ENCODE measurements around the gene PRPS1.

Gene PRPS1

DNA sequence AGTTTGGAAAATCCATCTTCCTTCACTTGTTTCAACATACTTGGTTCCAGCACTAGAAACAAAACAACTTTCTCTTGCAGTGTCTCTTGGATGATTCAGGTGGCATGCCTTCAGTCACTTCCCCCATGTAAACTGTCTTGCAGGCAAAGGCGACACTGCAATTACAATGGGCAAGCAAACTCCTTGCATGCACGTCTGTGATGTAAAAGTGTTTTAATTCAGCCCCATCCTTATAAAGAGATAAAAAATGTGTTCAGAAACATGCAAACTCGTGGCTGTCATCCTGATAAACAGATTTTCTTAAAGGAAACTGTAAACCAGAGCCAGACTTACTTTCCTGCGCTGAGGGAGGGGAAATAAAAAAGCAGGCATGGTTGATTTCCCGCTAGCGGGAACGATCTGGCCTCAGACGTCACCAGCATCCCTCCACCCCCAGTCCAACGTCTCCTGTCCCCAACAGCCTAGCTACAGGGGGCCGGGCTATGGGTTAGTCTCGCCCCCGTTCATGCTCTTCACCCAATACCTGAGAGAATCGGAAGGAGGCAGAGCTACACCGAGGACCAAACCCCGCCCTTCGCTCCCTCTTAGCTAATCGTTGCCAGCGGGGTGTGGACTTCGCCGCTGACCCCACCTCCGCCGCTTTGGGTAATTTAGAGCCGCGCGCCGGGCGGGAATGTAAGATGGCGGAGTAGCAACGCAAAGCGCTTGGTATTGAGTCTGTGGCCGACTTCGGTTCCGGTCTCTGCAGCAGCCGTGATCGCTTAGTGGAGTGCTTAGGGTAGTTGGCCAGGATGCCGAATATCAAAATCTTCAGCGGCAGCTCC is at the start of gene PRPS1:
Gene PRPS1 (plus strand): TSS at position 673 of the 824 bp plus-strand sequence. CDS start 119 bp downstream, at position 792.
- TF ChIP-seq, protein P1, sequence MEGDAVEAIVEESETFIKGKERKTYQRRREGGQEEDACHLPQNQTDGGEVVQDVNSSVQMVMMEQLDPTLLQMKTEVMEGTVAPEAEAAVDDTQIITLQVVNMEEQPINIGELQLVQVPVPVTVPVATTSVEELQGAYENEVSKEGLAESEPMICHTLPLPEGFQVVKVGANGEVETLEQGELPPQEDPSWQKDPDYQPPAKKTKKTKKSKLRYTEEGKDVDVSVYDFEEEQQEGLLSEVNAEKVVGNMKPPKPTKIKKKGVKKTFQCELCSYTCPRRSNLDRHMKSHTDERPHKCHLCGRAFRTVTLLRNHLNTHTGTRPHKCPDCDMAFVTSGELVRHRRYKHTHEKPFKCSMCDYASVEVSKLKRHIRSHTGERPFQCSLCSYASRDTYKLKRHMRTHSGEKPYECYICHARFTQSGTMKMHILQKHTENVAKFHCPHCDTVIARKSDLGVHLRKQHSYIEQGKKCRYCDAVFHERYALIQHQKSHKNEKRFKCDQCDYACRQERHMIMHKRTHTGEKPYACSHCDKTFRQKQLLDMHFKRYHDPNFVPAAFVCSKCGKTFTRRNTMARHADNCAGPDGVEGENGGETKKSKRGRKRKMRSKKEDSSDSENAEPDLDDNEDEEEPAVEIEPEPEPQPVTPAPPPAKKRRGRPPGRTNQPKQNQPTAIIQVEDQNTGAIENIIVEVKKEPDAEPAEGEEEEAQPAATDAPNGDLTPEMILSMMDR (conservative IDR thresholded peaks at IDR 0.05; ENCODE audit: low read depth, low read length): no peak
- DNase-seq (ENCODE audit: low read depth): peak; percentile 81
- peak within 1 kb of the TSS; percentile 82 for H3K4me3 ChIP-seq (ENCODE audit: low read length)

DNA sequence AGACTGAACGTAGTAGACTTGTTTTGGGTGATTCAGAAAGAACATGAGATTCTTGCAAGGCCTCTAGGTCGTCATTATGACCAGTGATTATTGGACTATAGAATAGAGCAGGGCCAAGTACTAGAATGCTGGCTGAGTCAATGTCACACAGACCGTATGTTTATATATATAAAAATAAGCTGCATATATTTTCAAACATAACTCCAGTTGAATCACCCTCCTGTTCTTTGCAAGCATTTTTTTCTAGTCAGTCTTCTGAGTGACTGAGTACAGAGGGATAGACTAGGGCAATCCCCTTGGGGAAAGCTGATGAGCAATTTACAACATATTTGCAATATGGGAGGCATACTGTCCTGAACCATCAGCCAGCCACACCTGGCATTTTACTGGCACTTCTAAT is 48.4 kb upstream of the PRPS1 start:
- TF ChIP-seq, protein P1 (conservative IDR thresholded peaks at IDR 0.05; ENCODE audit: low read depth, low read length): no peak
- no peak overlapping the region for H3K4me3 ChIP-seq (ENCODE audit: low read length)
- no peak for DNase-seq (ENCODE audit: low read depth)

DNA sequence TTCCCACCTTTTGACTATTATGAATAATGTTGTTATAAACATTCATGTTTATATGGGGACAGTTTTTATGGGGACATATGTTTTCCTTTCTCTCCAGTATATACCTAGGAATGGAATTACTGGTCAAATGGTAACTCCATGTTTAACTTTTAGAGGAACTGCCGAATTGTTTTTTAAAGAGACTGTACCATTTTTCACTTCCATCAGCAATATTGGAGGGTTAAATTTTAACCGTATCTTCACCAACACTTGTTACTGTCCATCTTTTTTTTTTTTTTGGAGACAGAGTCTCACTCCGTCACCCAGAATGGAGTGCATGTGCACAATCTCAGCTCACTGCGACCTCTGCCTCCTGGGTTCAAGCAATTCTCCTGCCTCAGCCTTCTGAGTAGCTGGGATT is 46.4 kb upstream of the PRPS1 start:
- no peak for DNase-seq (ENCODE audit: low read depth)
- TF ChIP-seq, protein P1 (conservative IDR thresholded peaks at IDR 0.05; ENCODE audit: low read depth, low read length): no peak
- no peak overlapping the region for H3K4me3 ChIP-seq (ENCODE audit: low read length)

DNA sequence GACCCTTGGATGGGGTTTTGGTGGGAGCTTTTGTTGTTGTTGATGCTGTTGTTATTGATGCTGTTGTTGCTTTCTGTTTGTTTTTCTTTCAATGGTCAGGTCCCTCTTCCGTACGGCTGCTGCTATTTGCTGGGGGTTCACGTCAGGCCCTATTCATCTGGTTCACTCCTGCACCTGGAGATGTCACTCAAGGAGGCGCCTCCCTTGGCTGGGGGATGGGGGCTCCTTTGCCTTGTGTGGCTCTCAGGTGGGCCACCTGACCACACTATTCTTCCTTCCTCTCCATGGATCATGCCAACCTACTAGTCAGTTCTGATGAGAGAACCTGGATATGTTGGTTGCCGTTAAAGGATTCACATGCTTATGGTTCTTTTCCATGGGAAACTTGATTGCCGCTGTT is 39.1 kb upstream of the PRPS1 start:
- TF ChIP-seq, protein P1 (conservative IDR thresholded peaks at IDR 0.05; ENCODE audit: low read depth, low read length): no peak
- H3K4me3 ChIP-seq (ENCODE audit: low read length): no peak overlapping the region
- DNase-seq (ENCODE audit: low read depth): no peak

DNA sequence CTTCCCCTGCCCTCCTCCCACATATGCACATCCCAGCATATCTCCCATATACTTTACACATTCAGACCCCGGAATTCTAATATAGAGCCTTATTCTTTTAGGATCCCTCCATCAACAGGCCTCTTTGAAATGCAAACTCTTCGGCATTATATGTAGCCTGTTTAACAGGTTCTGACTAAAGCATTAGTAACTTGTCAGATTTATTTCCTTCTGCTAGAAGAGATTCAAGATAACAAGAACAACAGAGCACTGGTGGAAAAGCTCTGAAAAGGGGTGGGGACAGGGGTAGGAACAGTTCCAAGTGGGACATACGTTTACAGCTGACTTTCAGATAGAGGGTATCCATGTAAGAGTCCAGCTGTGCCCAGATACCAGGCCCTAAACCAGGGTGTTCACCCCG is 31.7 kb upstream of the PRPS1 start:
- peak; percentile 34 for DNase-seq (ENCODE audit: low read depth)
- TF ChIP-seq, protein P1 (conservative IDR thresholded peaks at IDR 0.05; ENCODE audit: low read depth, low read length): no peak
- H3K4me3 ChIP-seq (ENCODE audit: low read length): no peak overlapping the region

DNA sequence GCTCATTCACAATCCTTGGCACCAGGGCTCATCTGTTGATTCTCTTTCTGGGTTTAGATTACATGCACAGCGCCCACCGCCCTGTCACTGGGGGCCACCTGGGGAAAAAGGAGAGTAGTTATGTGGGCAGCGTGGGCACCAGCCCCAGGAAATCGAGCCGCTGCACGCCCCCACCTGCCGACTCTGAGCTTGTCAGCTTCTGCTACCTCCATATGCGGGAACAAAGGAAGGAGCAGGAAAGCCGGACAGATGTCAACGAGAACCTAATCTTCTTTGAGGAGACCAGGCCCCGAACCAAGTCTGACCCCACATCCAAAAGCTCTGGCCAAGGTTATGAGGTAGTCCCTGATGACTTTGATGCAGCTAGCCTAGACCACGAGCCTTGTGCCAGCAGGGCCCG is 31.0 kb upstream of the PRPS1 start:
- TF ChIP-seq, protein P1 (conservative IDR thresholded peaks at IDR 0.05; ENCODE audit: low read depth, low read length): no peak

DNA sequence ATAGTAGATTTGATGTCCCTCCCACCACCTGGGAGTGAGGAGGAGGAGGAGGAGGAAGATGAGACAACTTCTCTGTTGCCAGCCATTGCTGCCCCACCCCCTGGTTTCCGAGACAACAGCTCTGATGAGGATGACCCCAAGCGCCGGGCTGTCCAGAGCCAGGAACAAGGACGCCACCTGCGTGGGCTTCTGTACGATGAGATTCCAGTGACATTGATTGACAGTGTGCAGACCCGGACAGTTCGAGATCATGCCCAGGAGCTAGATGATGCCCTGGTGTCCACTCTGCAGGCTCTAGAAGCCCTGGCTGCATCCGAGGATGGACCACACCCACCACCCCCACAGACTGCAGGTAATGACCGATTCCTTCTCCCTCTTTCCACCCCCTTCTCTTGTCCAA is 30.5 kb upstream of the PRPS1 start:
- DNase-seq (ENCODE audit: low read depth): no peak
- no peak overlapping the region for H3K4me3 ChIP-seq (ENCODE audit: low read length)
- TF ChIP-seq, protein P1 (conservative IDR thresholded peaks at IDR 0.05; ENCODE audit: low read depth, low read length): no peak

More for the DNA sequence above, 31.0 kb upstream of the PRPS1 start:
- no peak overlapping the region for H3K4me3 ChIP-seq (ENCODE audit: low read length)
- no peak for DNase-seq (ENCODE audit: low read depth)

Data from retinal pigment epithelial cell (primary cell).